Tibial nerve (tissue), 4 donors: ENCODE results near the gene SPSB4. TPM values are rescaled to one million over a fixed set of nuclear protein-coding genes. Genes with fewer than 3 reads are reported as not detected.
"Not testable (repeated sequence)": the region's sequence is repeated elsewhere in the genome, so short reads cannot be mapped to it uniquely, and the experiment has no call there.

Experiments
- DNase-seq, 2 donors: peaks; one replicate each; pipeline ENCODE4 v3.0.0-alpha.2; 2019; ENCODE audit warnings: low spot score in 2 of 2
- H3K27ac ChIP-seq, 4 donors: fragments of 200-600 bp; sonication (generic) in 3 of 4; one replicate each; pipeline ENCODE4 v1.5.1; 2017 to 2019; ENCODE audit warnings: mild to moderate bottlenecking in 1 of 4
- H3K27me3 ChIP-seq, 2 donors: fragments of 200-600 bp; sonication (generic) in 1 of 2; one replicate each; pipeline versions ENCODE4 v1.5.1 to v1.6.0; 2017 to 2019
- H3K36me3 ChIP-seq, 3 donors: fragments of 200-600 bp; sonication (generic); one replicate each; pipeline ENCODE4 v1.5.1; 2018 to 2019
- H3K4me1 ChIP-seq, 4 donors: fragments of 200-600 bp; sonication (generic) in 3 of 4; one replicate each; pipeline ENCODE4 v1.5.1; 2017 to 2019
- H3K4me3 ChIP-seq, 4 donors: fragments of 200-600 bp; sonication (generic) in 3 of 4; one replicate each; pipeline ENCODE4 v1.5.1; 2017 to 2019; ENCODE audit warnings: mild to moderate bottlenecking in 1 of 4, moderate library complexity in 1 of 4
- H3K9me3 ChIP-seq, 4 donors: fragments of 200-600 bp; sonication (generic) in 3 of 4; one replicate each; pipeline ENCODE4 v1.5.1; 2017 to 2019
- EP300 ChIP-seq, 2 donors: sonication (generic); formaldehyde crosslinking; IDR thresholded peaks; one replicate each; pipeline ENCODE4 v1.6.1; 2017; ENCODE audit warnings: antibody characterized with exemption in 2 of 2, mild to moderate bottlenecking in 1 of 2
- POLR2A ChIP-seq, 2 donors: fragments of 450-650 bp; IDR thresholded peaks; one replicate each; pipeline ENCODE4 v1.6.1; 2017; ENCODE audit warnings: antibody characterized with exemption in 2 of 2, mild to moderate bottlenecking in 2 of 2, moderate library complexity in 2 of 2
- WGBS, 2 donors: methylation state at CpG; one replicate each; pipeline ENCODE4 v1.1.5; 2018; 5-methylcytosine and 5-hydroxymethylcytosine counted together
- total RNA-seq, 4 donors: library from RNA; depleted of rRNA; stranded (reverse); fragments of >200 nt; gene quantifications; one replicate each; pipeline ENCODE4 v1.1.0, GENCODE V29; 2016
- TF ChIP-seq, protein P1 (sequence below), 5 experiments: fragments of 200-600 bp in 3 of 5; fragments of 450-650 bp in 2 of 5; sonication (generic) in 3 of 5; IDR thresholded peaks; one replicate each; pipeline ENCODE4 v1.5.1; 2016 to 2019; ENCODE audit warnings: antibody characterized with exemption in 5 of 5, mild to moderate bottlenecking in 3 of 5, moderate library complexity in 2 of 5

SPSB4 gene
- total RNA-seq, 4 donors from 2014 or later, result 0.63 to 2.0 TPM; not detected in 2

- Histone ChIP-seq H3K36me3 (no peaks in the 10 kb centered on the region), H3K27ac (no peak overlapping the region), H3K27me3 (peaks cover 0 to 8% of the 10 kb centered on the region in 2 donors), H3K4me1 (no peaks in the 10 kb centered on the region), H3K4me3 (no peak overlapping the region), H3K9me3 (no peaks in the 10 kb centered on the region)
- no peak for DNase-seq
- TF ChIP-seq EP300 (IDR thresholded peaks at IDR 0.05) (no peak), POLR2A (IDR thresholded peaks at IDR 0.05) (no peak)
- TF ChIP-seq, protein P1, sequence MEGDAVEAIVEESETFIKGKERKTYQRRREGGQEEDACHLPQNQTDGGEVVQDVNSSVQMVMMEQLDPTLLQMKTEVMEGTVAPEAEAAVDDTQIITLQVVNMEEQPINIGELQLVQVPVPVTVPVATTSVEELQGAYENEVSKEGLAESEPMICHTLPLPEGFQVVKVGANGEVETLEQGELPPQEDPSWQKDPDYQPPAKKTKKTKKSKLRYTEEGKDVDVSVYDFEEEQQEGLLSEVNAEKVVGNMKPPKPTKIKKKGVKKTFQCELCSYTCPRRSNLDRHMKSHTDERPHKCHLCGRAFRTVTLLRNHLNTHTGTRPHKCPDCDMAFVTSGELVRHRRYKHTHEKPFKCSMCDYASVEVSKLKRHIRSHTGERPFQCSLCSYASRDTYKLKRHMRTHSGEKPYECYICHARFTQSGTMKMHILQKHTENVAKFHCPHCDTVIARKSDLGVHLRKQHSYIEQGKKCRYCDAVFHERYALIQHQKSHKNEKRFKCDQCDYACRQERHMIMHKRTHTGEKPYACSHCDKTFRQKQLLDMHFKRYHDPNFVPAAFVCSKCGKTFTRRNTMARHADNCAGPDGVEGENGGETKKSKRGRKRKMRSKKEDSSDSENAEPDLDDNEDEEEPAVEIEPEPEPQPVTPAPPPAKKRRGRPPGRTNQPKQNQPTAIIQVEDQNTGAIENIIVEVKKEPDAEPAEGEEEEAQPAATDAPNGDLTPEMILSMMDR (IDR thresholded peaks at IDR 0.05), result no peak
- WGBS, 2 donors, result 91% methylated on average over 2 of the region's 2 CpGs
These were observed 38.6 kb upstream of the SPSB4 start for GRCh38 chr3:141012571-141012970.

- Histone ChIP-seq H3K9me3 (no peaks in the 10 kb centered on the region), H3K27me3 (no peaks in the 10 kb centered on the region), H3K4me1 (no peaks in the 10 kb centered on the region), H3K36me3 (no peaks in the 10 kb centered on the region), H3K27ac (no peak overlapping the region), H3K4me3 (no peak overlapping the region)
- no peak for DNase-seq
- 85 to 91% methylated on average over 3 of the region's 3 CpGs for WGBS, 2 donors
- TF ChIP-seq, protein P1 (IDR thresholded peaks at IDR 0.05), result no peak
- TF ChIP-seq EP300 (IDR thresholded peaks at IDR 0.05), result no peak
- TF ChIP-seq POLR2A (IDR thresholded peaks at IDR 0.05), result no peak
These were observed 35.7 kb upstream of the SPSB4 start for GRCh38 chr3:141015481-141015880.

- H3K9me3 ChIP-seq, H3K27me3 ChIP-seq, H3K4me3 ChIP-seq, H3K4me1 ChIP-seq, DNase-seq, H3K36me3 ChIP-seq, H3K27ac ChIP-seq: not testable (repeated sequence)
- 79% methylated on average over 21 to 23 of the region's 23 CpGs for WGBS, 2 donors
These were observed 33.5 kb upstream of the SPSB4 start for GRCh38 chr3:141017366-141018322.

GRCh38 chr3:141019244-141019643, 31.9 kb upstream of the SPSB4 start:
- Histone ChIP-seq H3K27ac (no peak overlapping the region), H3K27me3 (no peaks in the 10 kb centered on the region), H3K36me3 (no peaks in the 10 kb centered on the region), H3K4me1 (no peaks in the 10 kb centered on the region), H3K9me3 (no peaks in the 10 kb centered on the region), H3K4me3 (no peak overlapping the region)
- DNase-seq, result no peak
- TF ChIP-seq, protein P1 (IDR thresholded peaks at IDR 0.05), result no peak
- TF ChIP-seq EP300 (IDR thresholded peaks at IDR 0.05), result no peak
- WGBS, 2 donors, result 91 to 95% methylated on average over 11 to 17 of the region's 19 CpGs

- Histone ChIP-seq H3K4me1 (no peaks in the 10 kb centered on the region), H3K9me3 (no peaks in the 10 kb centered on the region), H3K4me3 (no peak overlapping the region), H3K27ac (no peak overlapping the region), H3K27me3 (no peaks in the 10 kb centered on the region), H3K36me3 (no peaks in the 10 kb centered on the region)
- TF ChIP-seq POLR2A (IDR thresholded peaks at IDR 0.05), result no peak
- TF ChIP-seq, protein P1 (IDR thresholded peaks at IDR 0.05), result no peak
- TF ChIP-seq EP300 (IDR thresholded peaks at IDR 0.05), result no peak
- no peak for DNase-seq
- WGBS, 2 donors, result 84 to 86% methylated on average over 5 of the region's 5 CpGs
These were observed 30.9 kb upstream of the SPSB4 start for GRCh38 chr3:141020143-141020830.
